ENCODE data around the gene ROBO3. TPM values are rescaled to one million over a fixed set of nuclear protein-coding genes. Genes with fewer than 3 reads are reported as not detected.

ROBO3 gene
- total RNA-seq, 1 experiment from 2014 or later, result 30.7 TPM

GRCh38 chr11:124839128-124839971 is 25.9 kb upstream of the ROBO3 start:
- intact Hi-C loops (cut with micrococcal nuclease), result loop anchor here (5.0 to 10.0 kb wide), 2 partner anchors 425 to 1033 kb away; no protein-coding TSS in a partner anchor
- CTCF ChIA-PET, result interaction anchor here (1.3 kb wide), 1 partner anchor 273 kb away, joined by 3 read pairs; no protein-coding TSS in a partner anchor
- Histone ChIP-seq H3K4me2 (ENCODE audit: low read length) (no peak overlapping the region), H3K4me1 (ENCODE audit: control insufficient read depth in 1 of 2, insufficient read depth in 2 of 2, low read length in 2 of 2) (peaks cover 2 to 4% of the 10 kb centered on the region in 2 experiments; a peak in 3 of 4 replicates), H3K4me3 (replicated peaks in 1 of 2; ENCODE audit: low read depth in 1 of 2, low read length in 2 of 2) (no peak overlapping the region), H3K27ac (ENCODE audit: low read depth, low read length) (no peak overlapping the region), H3K9me2 (ENCODE audit: insufficient read depth) (no peaks in the 10 kb centered on the region), H2AFZ (ENCODE audit: low read depth, low read length, poor library complexity, severe bottlenecking) (no peak overlapping the region), H3K79me2 (ENCODE audit: insufficient read depth, low read length) (no peaks in the 10 kb centered on the region), H3K9me3 (ENCODE audit: control insufficient read depth in 1 of 2, insufficient read depth in 1 of 2, low read depth in 1 of 2, low read length in 2 of 2) (no peaks in the 10 kb centered on the region), H3K27me3 (ENCODE audit: insufficient read depth, low read length) (peaks cover 22% of the 10 kb centered on the region; the same call in 1 of the 2 replicates), H4K20me1 (ENCODE audit: insufficient read depth) (no peaks in the 10 kb centered on the region), H3K9ac (ENCODE audit: low read length) (no peak overlapping the region), H3K36me3 (ENCODE audit: control insufficient read depth in 1 of 2, insufficient read depth in 2 of 2, low read length in 2 of 2) (no peaks in the 10 kb centered on the region)
- ATAC-seq (no peak), DNase-seq (ENCODE audit: low read depth, low spot score) (no peak)
- POLR2A ChIA-PET, result no interaction called here
- no TSS peak for BruUV-seq (replicated peaks)
- no peak for TF ChIP-seq EZH2phosphoT487 (IDR thresholded peaks at IDR 0.05; ENCODE audit: borderline replicate concordance)
- no peak for TF ChIP-seq ELF1 (IDR thresholded peaks at IDR 0.05; ENCODE audit: borderline replicate concordance, low read depth)
- TF ChIP-seq, protein P1, sequence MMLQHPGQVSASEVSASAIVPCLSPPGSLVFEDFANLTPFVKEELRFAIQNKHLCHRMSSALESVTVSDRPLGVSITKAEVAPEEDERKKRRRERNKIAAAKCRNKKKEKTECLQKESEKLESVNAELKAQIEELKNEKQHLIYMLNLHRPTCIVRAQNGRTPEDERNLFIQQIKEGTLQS (IDR thresholded peaks at IDR 0.05), result no peak
- TF ChIP-seq RAD21 (IDR thresholded peaks at IDR 0.05; ENCODE audit: low read depth), result no peak
- TF ChIP-seq, protein P2, sequence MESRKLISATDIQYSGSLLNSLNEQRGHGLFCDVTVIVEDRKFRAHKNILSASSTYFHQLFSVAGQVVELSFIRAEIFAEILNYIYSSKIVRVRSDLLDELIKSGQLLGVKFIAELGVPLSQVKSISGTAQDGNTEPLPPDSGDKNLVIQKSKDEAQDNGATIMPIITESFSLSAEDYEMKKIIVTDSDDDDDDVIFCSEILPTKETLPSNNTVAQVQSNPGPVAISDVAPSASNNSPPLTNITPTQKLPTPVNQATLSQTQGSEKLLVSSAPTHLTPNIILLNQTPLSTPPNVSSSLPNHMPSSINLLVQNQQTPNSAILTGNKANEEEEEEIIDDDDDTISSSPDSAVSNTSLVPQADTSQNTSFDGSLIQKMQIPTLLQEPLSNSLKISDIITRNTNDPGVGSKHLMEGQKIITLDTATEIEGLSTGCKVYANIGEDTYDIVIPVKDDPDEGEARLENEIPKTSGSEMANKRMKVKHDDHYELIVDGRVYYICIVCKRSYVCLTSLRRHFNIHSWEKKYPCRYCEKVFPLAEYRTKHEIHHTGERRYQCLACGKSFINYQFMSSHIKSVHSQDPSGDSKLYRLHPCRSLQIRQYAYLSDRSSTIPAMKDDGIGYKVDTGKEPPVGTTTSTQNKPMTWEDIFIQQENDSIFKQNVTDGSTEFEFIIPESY (IDR thresholded peaks at IDR 0.05; ENCODE audit: extremely low read depth, insufficient replicate concordance, low read length), result no peak
- no peak for TF ChIP-seq ZFX (IDR thresholded peaks at IDR 0.05)
- no peak for TF ChIP-seq POLR2AphosphoS5 (IDR thresholded peaks at IDR 0.05; ENCODE audit: low read depth, low read length)
- no peak for TF ChIP-seq POLR2A (IDR thresholded peaks at IDR 0.05; ENCODE audit: borderline replicate concordance, extremely low read depth, insufficient read depth, insufficient read length)
- TF ChIP-seq SIN3A (IDR thresholded peaks at IDR 0.05; ENCODE audit: low read depth), result no peak
- no peak for TF ChIP-seq YY1 (IDR thresholded peaks at IDR 0.05; ENCODE audit: extremely low read depth, insufficient replicate concordance, low read depth, low read length)
- TF ChIP-seq EGR1 (IDR thresholded peaks at IDR 0.05; ENCODE audit: low read depth), result no peak
- no peak for TF ChIP-seq SP1 (IDR thresholded peaks at IDR 0.05; ENCODE audit: low read depth)
- no peak for TF ChIP-seq CBX3 (IDR thresholded peaks at IDR 0.05; ENCODE audit: low read depth)
- TF ChIP-seq EZH2 (IDR thresholded peaks at IDR 0.05), result no peak
- TF ChIP-seq, protein P3, sequence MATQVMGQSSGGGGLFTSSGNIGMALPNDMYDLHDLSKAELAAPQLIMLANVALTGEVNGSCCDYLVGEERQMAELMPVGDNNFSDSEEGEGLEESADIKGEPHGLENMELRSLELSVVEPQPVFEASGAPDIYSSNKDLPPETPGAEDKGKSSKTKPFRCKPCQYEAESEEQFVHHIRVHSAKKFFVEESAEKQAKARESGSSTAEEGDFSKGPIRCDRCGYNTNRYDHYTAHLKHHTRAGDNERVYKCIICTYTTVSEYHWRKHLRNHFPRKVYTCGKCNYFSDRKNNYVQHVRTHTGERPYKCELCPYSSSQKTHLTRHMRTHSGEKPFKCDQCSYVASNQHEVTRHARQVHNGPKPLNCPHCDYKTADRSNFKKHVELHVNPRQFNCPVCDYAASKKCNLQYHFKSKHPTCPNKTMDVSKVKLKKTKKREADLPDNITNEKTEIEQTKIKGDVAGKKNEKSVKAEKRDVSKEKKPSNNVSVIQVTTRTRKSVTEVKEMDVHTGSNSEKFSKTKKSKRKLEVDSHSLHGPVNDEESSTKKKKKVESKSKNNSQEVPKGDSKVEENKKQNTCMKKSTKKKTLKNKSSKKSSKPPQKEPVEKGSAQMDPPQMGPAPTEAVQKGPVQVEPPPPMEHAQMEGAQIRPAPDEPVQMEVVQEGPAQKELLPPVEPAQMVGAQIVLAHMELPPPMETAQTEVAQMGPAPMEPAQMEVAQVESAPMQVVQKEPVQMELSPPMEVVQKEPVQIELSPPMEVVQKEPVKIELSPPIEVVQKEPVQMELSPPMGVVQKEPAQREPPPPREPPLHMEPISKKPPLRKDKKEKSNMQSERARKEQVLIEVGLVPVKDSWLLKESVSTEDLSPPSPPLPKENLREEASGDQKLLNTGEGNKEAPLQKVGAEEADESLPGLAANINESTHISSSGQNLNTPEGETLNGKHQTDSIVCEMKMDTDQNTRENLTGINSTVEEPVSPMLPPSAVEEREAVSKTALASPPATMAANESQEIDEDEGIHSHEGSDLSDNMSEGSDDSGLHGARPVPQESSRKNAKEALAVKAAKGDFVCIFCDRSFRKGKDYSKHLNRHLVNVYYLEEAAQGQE (IDR thresholded peaks at IDR 0.05; ENCODE audit: low read depth), result no peak
- no peak for TF ChIP-seq TCF7L2 (IDR thresholded peaks at IDR 0.05; ENCODE audit: borderline replicate concordance, extremely low read depth, insufficient read depth, insufficient read length)
- RAD21 ChIA-PET (ENCODE audit: low non-redundant PET in 1 of 2, low total read pairs in 2 of 2, uncharacterized antibody in 2 of 2, unreplicated experiment in 2 of 2), result no interaction called here
